ENCODE measurements around the gene OR13C5. TPM values are rescaled to one million over a fixed set of nuclear protein-coding genes. Genes with fewer than 3 reads are reported as not detected.

OR13C5 gene
- total and polyA plus RNA-seq, 10 of the 15 experiments (the other 5 are each of a cell fraction or from before 2014, with no cell fraction given), result 0.58 TPM; not detected in 9

DNA sequence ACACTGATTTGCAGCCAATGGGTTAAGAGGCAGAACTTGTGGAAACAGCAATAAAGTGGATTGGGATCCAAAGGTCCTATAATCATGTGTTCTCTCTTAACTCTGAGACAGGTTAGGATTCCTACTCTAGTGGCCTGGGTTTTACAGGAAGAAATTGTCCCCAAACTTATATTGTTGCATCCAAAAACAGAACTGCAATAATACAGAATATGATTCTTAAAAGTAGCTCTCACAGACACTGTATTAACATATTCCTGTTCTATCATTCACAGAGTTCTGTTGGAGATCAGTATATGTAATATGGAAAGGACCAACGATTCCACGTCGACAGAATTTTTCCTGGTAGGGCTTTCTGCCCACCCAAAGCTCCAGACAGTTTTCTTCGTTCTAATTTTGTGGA lies 30.3 kb downstream of the OR13C5 start, which contains the start of gene OR13C8 (continued):
- TF ChIP-seq, protein P1, sequence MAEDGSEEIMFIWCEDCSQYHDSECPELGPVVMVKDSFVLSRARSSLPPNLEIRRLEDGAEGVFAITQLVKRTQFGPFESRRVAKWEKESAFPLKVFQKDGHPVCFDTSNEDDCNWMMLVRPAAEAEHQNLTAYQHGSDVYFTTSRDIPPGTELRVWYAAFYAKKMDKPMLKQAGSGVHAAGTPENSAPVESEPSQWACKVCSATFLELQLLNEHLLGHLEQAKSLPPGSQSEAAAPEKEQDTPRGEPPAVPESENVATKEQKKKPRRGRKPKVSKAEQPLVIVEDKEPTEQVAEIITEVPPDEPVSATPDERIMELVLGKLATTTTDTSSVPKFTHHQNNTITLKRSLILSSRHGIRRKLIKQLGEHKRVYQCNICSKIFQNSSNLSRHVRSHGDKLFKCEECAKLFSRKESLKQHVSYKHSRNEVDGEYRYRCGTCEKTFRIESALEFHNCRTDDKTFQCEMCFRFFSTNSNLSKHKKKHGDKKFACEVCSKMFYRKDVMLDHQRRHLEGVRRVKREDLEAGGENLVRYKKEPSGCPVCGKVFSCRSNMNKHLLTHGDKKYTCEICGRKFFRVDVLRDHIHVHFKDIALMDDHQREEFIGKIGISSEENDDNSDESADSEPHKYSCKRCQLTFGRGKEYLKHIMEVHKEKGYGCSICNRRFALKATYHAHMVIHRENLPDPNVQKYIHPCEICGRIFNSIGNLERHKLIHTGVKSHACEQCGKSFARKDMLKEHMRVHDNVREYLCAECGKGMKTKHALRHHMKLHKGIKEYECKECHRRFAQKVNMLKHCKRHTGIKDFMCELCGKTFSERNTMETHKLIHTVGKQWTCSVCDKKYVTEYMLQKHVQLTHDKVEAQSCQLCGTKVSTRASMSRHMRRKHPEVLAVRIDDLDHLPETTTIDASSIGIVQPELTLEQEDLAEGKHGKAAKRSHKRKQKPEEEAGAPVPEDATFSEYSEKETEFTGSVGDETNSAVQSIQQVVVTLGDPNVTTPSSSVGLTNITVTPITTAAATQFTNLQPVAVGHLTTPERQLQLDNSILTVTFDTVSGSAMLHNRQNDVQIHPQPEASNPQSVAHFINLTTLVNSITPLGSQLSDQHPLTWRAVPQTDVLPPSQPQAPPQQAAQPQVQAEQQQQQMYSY (CRISPR knock-in tag; IDR thresholded peaks at IDR 0.05), result no peak
- TF ChIP-seq IKZF2 (IDR thresholded peaks at IDR 0.05), result no peak

- SMC1A ChIA-PET (ENCODE audit: uncharacterized antibody, unreplicated experiment), result interaction anchor here (0.8 to 1.9 kb wide), 7 partner anchors 10 to 118 kb away, joined by 3 to 7 read pairs (median 4); no protein-coding TSS in a partner anchor
- no peaks in the 10 kb centered on the region for H3K4me1 ChIP-seq (ENCODE audit: control insufficient read depth, insufficient read depth, low read length)
- intact Hi-C loops (cut with micrococcal nuclease; ENCODE audit: unreplicated experiment), result no loop called here
- H3K4me2 ChIP-seq (ENCODE audit: control insufficient read depth, insufficient read depth), result no peak overlapping the region
- no peaks in the 10 kb centered on the region for H3K9me3 ChIP-seq (replicated peaks; ENCODE audit: control insufficient read depth, insufficient read depth, low read length)
- CTCF ChIA-PET, result interaction anchor here (1.0 to 1.5 kb wide), 3 partner anchors 10 to 117 kb away, joined by 3 to 4 read pairs (median 3); no protein-coding TSS in a partner anchor
- WGBS (ENCODE audit: insufficient coverage, insufficient replicate concordance, low lambda C conversion rate, missing lambda C conversion rate), result 0% methylated on average over 1 of the region's 1 CpG
- H3K27me3 ChIP-seq (replicated peaks in 1 of 2; ENCODE audit: control insufficient read depth in 2 of 2, insufficient read depth in 2 of 2, low read length in 1 of 2), result no peaks in the 10 kb centered on the region
- POLR2A ChIA-PET, result no interaction called here
- BruUV-seq (replicated peaks), result no TSS peak
- H2AFZ ChIP-seq (ENCODE audit: control insufficient read depth, low read depth, low read length), result no peak overlapping the region
- DNase-seq (ENCODE audit: low read depth, low spot score) (no peak), ATAC-seq (peak; percentile 78), FAIRE-seq (no peak)
- no peak overlapping the region for H3K27ac ChIP-seq (ENCODE audit: control insufficient read depth, insufficient read depth)
- in situ Hi-C loops (cut with MboI), result no loop called here
- H3K36me3 ChIP-seq (ENCODE audit: control insufficient read depth in 2 of 2, insufficient read depth in 2 of 2, low read length in 1 of 2), result no peaks in the 10 kb centered on the region
- no peaks in the 10 kb centered on the region for H3K79me2 ChIP-seq (ENCODE audit: control insufficient read depth, insufficient read depth, low read length)
- RAD21 ChIA-PET (ENCODE audit: unreplicated experiment), result interaction anchor here (1.3 kb wide), 1 partner anchor 23 kb away, joined by 3 read pairs; no protein-coding TSS in a partner anchor
- no peak overlapping the region for H3K9ac ChIP-seq (ENCODE audit: control insufficient read depth, insufficient read depth, low read length)
- TF ChIP-seq RAD21 (IDR thresholded peaks at IDR 0.05; ENCODE audit: insufficient read depth, low read depth, low read length) (no peak), PAX8 (IDR thresholded peaks at IDR 0.05) (no peak), ATF7 (IDR thresholded peaks at IDR 0.05; ENCODE audit: low read depth) (0 out of 2 replicates have a peak, but pooled peaks have one; percentile 21), MTA2 (IDR thresholded peaks at IDR 0.05; ENCODE audit: low read depth) (peak; percentile 22; the same call in 1 of the 2 replicates), POLR2AphosphoS5 (IDR thresholded peaks at IDR 0.05; ENCODE audit: low read length) (no peak)
- H3K4me3 ChIP-seq, result no peak overlapping the region
- no peaks in the 10 kb centered on the region for H4K20me1 ChIP-seq (ENCODE audit: control insufficient read depth, insufficient read depth)
Measured at GRCh38 chr9:104564358-104564757, 34.9 kb downstream of the OR13C5 start.

Data from GM12878 (cell line).